A673 (cell line): ENCODE data around the gene LRRC4C. TPM values are rescaled to one million over a fixed set of nuclear protein-coding genes. Genes with fewer than 3 reads are reported as not detected.

Experiments
- BruUV-seq: library from RNA; stranded (reverse); fragments of 400-500 nt; replicated peaks from 2 replicates; lab custom pipeline; 2021; lab: Mats Ljungman, UMichigan
- CTCF ChIA-PET: fragments of 300-600 bp; sonication (Branson Sonifier 250); formaldehyde crosslinking; loops from one replicate; lab custom pipeline; 2022; ENCODE audit warnings: antibody characterized with exemption; lab: Charles Lee
- POLR2A ChIA-PET: fragments of 300-600 bp; sonication (Branson Sonifier 250); formaldehyde crosslinking; loops from one replicate; lab custom pipeline; 2022; ENCODE audit warnings: antibody characterized with exemption; ENCODE audit not compliant: low non-redundant PET; lab: Charles Lee
- DNase-seq: peaks from one replicate; pipeline ENCODE4 v3.0.0-alpha.2; 2015; ENCODE audit warnings: low spot score
- H3K27ac ChIP-seq: fragments of 200-600 bp; sonication (generic); 2 replicates; pipeline ENCODE4 v1.5.1; 2016; ENCODE audit warnings: mixed run types, low read depth, mild to moderate bottlenecking, mixed read lengths, antibody characterized with exemption, low read length; ENCODE audit not compliant: poor library complexity, severe bottlenecking
- H3K27me3 ChIP-seq: fragments of 200-600 bp; sonication (generic); replicated peaks from 2 replicates; pipeline ENCODE4 v1.6.1; 2017; ENCODE audit warnings: mixed run types, low read depth, mild to moderate bottlenecking, mixed read lengths, antibody characterized with exemption, low read length; ENCODE audit not compliant: insufficient read depth, poor library complexity
- H3K36me3 ChIP-seq: fragments of 200-600 bp; sonication (generic); 2 replicates; pipeline ENCODE4 v1.6.1; 2016; ENCODE audit warnings: mixed run types, mild to moderate bottlenecking, mixed read lengths, antibody characterized with exemption, low read length; ENCODE audit not compliant: insufficient read depth, poor library complexity, severe bottlenecking
- H3K4me1 ChIP-seq: fragments of 200-600 bp; sonication (generic); 2 replicates; pipeline ENCODE4 v1.6.1; 2017; ENCODE audit warnings: mixed run types, mild to moderate bottlenecking, mixed read lengths, antibody characterized with exemption, low read length; ENCODE audit not compliant: insufficient read depth, poor library complexity, severe bottlenecking
- H3K4me3 ChIP-seq: fragments of 200-600 bp; sonication (generic); 2 replicates; pipeline ENCODE4 v1.5.1; 2016; ENCODE audit warnings: low read depth, mixed run types, mild to moderate bottlenecking, mixed read lengths, low read length; ENCODE audit not compliant: poor library complexity, severe bottlenecking
- H3K9me3 ChIP-seq: fragments of 200-600 bp; sonication (generic); 2 replicates; pipeline ENCODE4 v1.6.1; 2016; ENCODE audit warnings: mixed run types, low read depth, mild to moderate bottlenecking, mixed read lengths, antibody characterized with exemption, low read length; ENCODE audit not compliant: poor library complexity, severe bottlenecking
- CTCF ChIP-seq: fragments of 300-800, 200-600 bp; sonication (generic); conservative IDR thresholded peaks from 2 replicates; pipeline ENCODE4 v1.5.1; 2017; ENCODE audit warnings: low read depth, mild to moderate bottlenecking, antibody characterized with exemption, low read length, moderate library complexity, mixed read lengths
- EZH2 ChIP-seq: fragments of 200-600 bp; sonication (generic); IDR thresholded peaks from 2 replicates; pipeline ENCODE4 v1.6.1; 2017; ENCODE audit warnings: borderline replicate concordance, low read depth, mild to moderate bottlenecking, mixed read lengths, antibody characterized with exemption, low read length; ENCODE audit not compliant: poor library complexity, severe bottlenecking
- intact Hi-C: fragments of 100-400 bp; cut with micrococcal nuclease; formaldehyde crosslinking; loops from one replicate; pipeline ENCODE4 v1.10.0; 2022; ENCODE audit not compliant: unreplicated experiment
- total RNA-seq: library from RNA; stranded (reverse); gene quantifications from 2 replicates; pipeline ENCODE4 v1.2.3, GENCODE V29; 2021

Gene LRRC4C
- total RNA-seq, 1 experiment from 2014 or later, result 38.3 TPM

DNA sequence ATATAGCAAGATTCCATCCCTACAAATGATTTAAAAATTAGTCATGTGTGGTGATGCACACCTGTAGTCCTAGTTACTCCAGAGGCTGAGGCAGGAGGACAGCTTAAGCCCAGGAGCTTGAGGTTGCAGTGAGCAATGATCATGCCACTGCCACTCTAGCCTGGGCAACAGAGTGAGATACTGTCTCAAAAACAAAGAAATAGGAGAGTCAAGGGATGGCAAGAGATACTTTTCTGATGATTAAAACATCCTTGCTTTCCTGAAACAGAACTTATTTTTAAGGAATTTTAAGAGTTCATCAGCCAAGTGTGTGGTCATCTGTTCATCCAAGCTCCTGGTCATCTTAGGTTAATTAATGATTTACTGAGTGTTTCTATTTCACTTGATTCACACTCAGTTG is 1252.0 kb downstream of the LRRC4C start:
- no peak for DNase-seq
- H3K4me3 ChIP-seq, result no peak overlapping the region
- H3K4me1 ChIP-seq, result peaks cover 13% of the 10 kb centered on the region
- intact Hi-C loops, result no loop called here
- no peaks in the 10 kb centered on the region for H3K9me3 ChIP-seq
- TF ChIP-seq CTCF, result no peak
- no peak for TF ChIP-seq EZH2
- ChIA-PET CTCF (no interaction called here), POLR2A (no interaction called here)
- no peaks in the 10 kb centered on the region for H3K36me3 ChIP-seq
- no peak overlapping the region for H3K27ac ChIP-seq
- no peaks in the 10 kb centered on the region for H3K27me3 ChIP-seq
- no TSS peak for BruUV-seq

GRCh38 chr11:40204228-40204627 is 1255.2 kb downstream of the LRRC4C start:
- CTCF ChIA-PET, result interaction anchor here (1.0 kb wide), 1 partner anchor 36 kb away, joined by 3 read pairs; no protein-coding TSS in a partner anchor
- intact Hi-C loops, result no loop called here
- Histone ChIP-seq H3K4me1 (peaks cover 17% of the 10 kb centered on the region), H3K27me3 (no peaks in the 10 kb centered on the region), H3K36me3 (no peaks in the 10 kb centered on the region), H3K4me3 (no peak overlapping the region), H3K27ac (no peak overlapping the region), H3K9me3 (no peaks in the 10 kb centered on the region)
- BruUV-seq, result no TSS peak
- no peak for DNase-seq
- POLR2A ChIA-PET, result no interaction called here
- TF ChIP-seq EZH2, result no peak
- TF ChIP-seq CTCF, result no peak

GRCh38 chr11:40203606-40204005 is 1255.8 kb downstream of the LRRC4C start:
- H3K4me3 ChIP-seq, result no peak overlapping the region

More at GRCh38 chr11:40203606-40204005, 1255.8 kb downstream of the LRRC4C start:
- H3K27me3 ChIP-seq, result no peaks in the 10 kb centered on the region
- H3K9me3 ChIP-seq, result no peaks in the 10 kb centered on the region
- no TSS peak for BruUV-seq
- intact Hi-C loops, result no loop called here
- CTCF ChIA-PET, result interaction anchor here (1.0 kb wide), 1 partner anchor 35 kb away, joined by 3 read pairs; no protein-coding TSS in a partner anchor
- H3K4me1 ChIP-seq, result peaks cover 17% of the 10 kb centered on the region
- no peak for TF ChIP-seq CTCF
- no peak for TF ChIP-seq EZH2
- H3K36me3 ChIP-seq, result no peaks in the 10 kb centered on the region
- DNase-seq, result peak; percentile 78
- H3K27ac ChIP-seq, result no peak overlapping the region
- POLR2A ChIA-PET, result interaction anchor here (0.6 kb wide), 1 partner anchor 11 kb away, joined by 4 read pairs; no protein-coding TSS in a partner anchor
